DND-41 (cell line): ENCODE data around the gene MUTYH.
"Not testable (repeated sequence)": the region's sequence is repeated elsewhere in the genome, so short reads cannot be mapped to it uniquely, and the experiment has no call there.

Experiments used
- ATAC-seq: fragments of 200-7000 bp; cut with Tn5 transposase; 3 replicates; pipeline ENCODE4 v1.9.1; 2021; ENCODE audit warnings: low read depth; ENCODE audit not compliant: insufficient read depth
- DNase-seq: peaks from one replicate; pipeline ENCODE4 v3.0.0-alpha.2; 2020
- H2AFZ ChIP-seq: 2 replicates; pipeline ENCODE4 v1.6.0; 2012; ENCODE audit warnings: low read depth, low read length
- H3K27ac ChIP-seq: 2 replicates; pipeline ENCODE4 v1.5.1; 2012; ENCODE audit warnings: low read length, inconsistent platforms
- H3K27me3 ChIP-seq: fragments of 200-600 bp; sonication (generic); 2 replicates; pipeline ENCODE4 v1.6.0; 2012; ENCODE audit warnings: low read length, mild to moderate bottlenecking, inconsistent platforms; ENCODE audit not compliant: insufficient read depth, poor library complexity
- H3K36me3 ChIP-seq: 2 replicates; pipeline ENCODE4 v1.5.1; 2012; ENCODE audit warnings: low read length, inconsistent platforms; ENCODE audit not compliant: insufficient read depth
- H3K4me1 ChIP-seq: 2 replicates; pipeline ENCODE4 v1.5.1; 2012; ENCODE audit warnings: mild to moderate bottlenecking, low read length; ENCODE audit not compliant: insufficient read depth
- H3K4me2 ChIP-seq: 2 replicates; pipeline ENCODE4 v1.6.0; 2012; ENCODE audit warnings: mild to moderate bottlenecking, moderate library complexity, low read length, inconsistent platforms; ENCODE audit not compliant: insufficient read depth
- H3K4me3 ChIP-seq, 2 experiments: fragments of 200-600 bp in 1 of 2; shearing (Covaris generic) in 1 of 2; 2 replicates each; pipeline ENCODE4 v1.5.1; 2012 to 2016; ENCODE audit warnings: inconsistent platforms in 2 of 2, low read length in 2 of 2, mild to moderate bottlenecking in 2 of 2, low read depth in 1 of 2, moderate library complexity in 1 of 2
- H3K79me2 ChIP-seq: 2 replicates; pipeline ENCODE4 v1.6.0; 2012; ENCODE audit warnings: low read length, inconsistent platforms; ENCODE audit not compliant: insufficient read depth
- H3K9ac ChIP-seq: 2 replicates; pipeline ENCODE4 v1.6.0; 2012; ENCODE audit warnings: low read depth, mild to moderate bottlenecking, inconsistent platforms, low read length, moderate library complexity
- H3K9me3 ChIP-seq: 2 replicates; pipeline ENCODE4 v1.5.1; 2012; ENCODE audit warnings: low read length, moderate library complexity, mild to moderate bottlenecking, inconsistent platforms; ENCODE audit not compliant: insufficient read depth, severe bottlenecking
- H4K20me1 ChIP-seq: 2 replicates; pipeline ENCODE4 v1.6.0; 2012; ENCODE audit warnings: low read length; ENCODE audit not compliant: insufficient read depth
- EZH2 ChIP-seq: IDR thresholded peaks from 3 replicates; pipeline ENCODE4 v1.6.1; 2012; ENCODE audit warnings: borderline replicate concordance, low read depth, mild to moderate bottlenecking, moderate library complexity, low read length, inconsistent platforms; ENCODE audit not compliant: severe bottlenecking
- TF ChIP-seq, protein P1 (sequence below): IDR thresholded peaks from 2 replicates; pipeline ENCODE4 v1.5.1; 2012; ENCODE audit warnings: borderline replicate concordance, low read length, moderate library complexity, mild to moderate bottlenecking; ENCODE audit not compliant: poor library complexity, severe bottlenecking; ENCODE audit errors: extremely low read depth

The MUTYH gene

GRCh38 chr1:45339789-45340558 lies at the start of gene MUTYH, which contains the start of gene TOE1:
Gene MUTYH (minus strand): TSS chr1:45340440. CDS start chr1:45334505, 5,935 bp downstream.
Gene TOE1 (plus strand): TSS chr1:45340170. CDS start chr1:45340253, 83 bp downstream.
- Histone ChIP-seq H3K4me2 (peak within 1 kb of the TSS; percentile 91), H4K20me1 (peaks cover 23% of the 10 kb centered on the region; the same call in 1 of the 2 replicates), H3K9ac (peak within 1 kb of the TSS; percentile 78), H3K27me3 (no peaks in the 10 kb centered on the region), H3K9me3 (no peaks in the 10 kb centered on the region), H3K36me3 (peaks cover 52% of the 10 kb centered on the region), H3K27ac (peak within 1 kb of the TSS; percentile 91), H2AFZ (peak within 1 kb of the TSS; percentile 86), H3K4me3 (peak within 1 kb of the TSS; percentile 53 to 76), H3K4me1 (peaks cover 30% of the 10 kb centered on the region), H3K79me2 (peaks cover 49% of the 10 kb centered on the region)
- DNase-seq: peak; percentile 97
- peak; percentile 80 for ATAC-seq
- TF ChIP-seq, protein P1, sequence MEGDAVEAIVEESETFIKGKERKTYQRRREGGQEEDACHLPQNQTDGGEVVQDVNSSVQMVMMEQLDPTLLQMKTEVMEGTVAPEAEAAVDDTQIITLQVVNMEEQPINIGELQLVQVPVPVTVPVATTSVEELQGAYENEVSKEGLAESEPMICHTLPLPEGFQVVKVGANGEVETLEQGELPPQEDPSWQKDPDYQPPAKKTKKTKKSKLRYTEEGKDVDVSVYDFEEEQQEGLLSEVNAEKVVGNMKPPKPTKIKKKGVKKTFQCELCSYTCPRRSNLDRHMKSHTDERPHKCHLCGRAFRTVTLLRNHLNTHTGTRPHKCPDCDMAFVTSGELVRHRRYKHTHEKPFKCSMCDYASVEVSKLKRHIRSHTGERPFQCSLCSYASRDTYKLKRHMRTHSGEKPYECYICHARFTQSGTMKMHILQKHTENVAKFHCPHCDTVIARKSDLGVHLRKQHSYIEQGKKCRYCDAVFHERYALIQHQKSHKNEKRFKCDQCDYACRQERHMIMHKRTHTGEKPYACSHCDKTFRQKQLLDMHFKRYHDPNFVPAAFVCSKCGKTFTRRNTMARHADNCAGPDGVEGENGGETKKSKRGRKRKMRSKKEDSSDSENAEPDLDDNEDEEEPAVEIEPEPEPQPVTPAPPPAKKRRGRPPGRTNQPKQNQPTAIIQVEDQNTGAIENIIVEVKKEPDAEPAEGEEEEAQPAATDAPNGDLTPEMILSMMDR: no peak
- no peak for TF ChIP-seq EZH2

- H3K9me3 ChIP-seq: no peaks in the 10 kb centered on the region
- H3K27me3 ChIP-seq: no peaks in the 10 kb centered on the region
- no peak overlapping the region for H3K4me2 ChIP-seq
- TF ChIP-seq, protein P1: no peak
- TF ChIP-seq EZH2: no peak
- H3K4me1 ChIP-seq: no peaks in the 10 kb centered on the region
- no peak for ATAC-seq
- no peak overlapping the region for H2AFZ ChIP-seq
- H4K20me1 ChIP-seq: no peaks in the 10 kb centered on the region
- no peak overlapping the region for H3K9ac ChIP-seq
- no peaks in the 10 kb centered on the region for H3K79me2 ChIP-seq
- H3K36me3 ChIP-seq: no peaks in the 10 kb centered on the region
- no peak overlapping the region for H3K27ac ChIP-seq
- H3K4me3 ChIP-seq: no peak overlapping the region
- DNase-seq: no peak
Measured at GRCh38 chr1:45386219-45386618, 46.0 kb upstream of the MUTYH start.

GRCh38 chr1:45385302-45385701 lies 45.1 kb upstream of the MUTYH start:
- Histone ChIP-seq H4K20me1 (no peaks in the 10 kb centered on the region), H3K27ac (no peak overlapping the region), H3K9me3 (no peaks in the 10 kb centered on the region), H3K27me3 (no peaks in the 10 kb centered on the region), H3K79me2 (no peaks in the 10 kb centered on the region), H3K36me3 (no peaks in the 10 kb centered on the region), H3K9ac (no peak overlapping the region), H3K4me2 (no peak overlapping the region), H3K4me1 (no peaks in the 10 kb centered on the region), H3K4me3 (no peak overlapping the region), H2AFZ (no peak overlapping the region)
- ATAC-seq: no peak
- DNase-seq: no peak
- no peak for TF ChIP-seq EZH2
- TF ChIP-seq, protein P1: no peak

DNA sequence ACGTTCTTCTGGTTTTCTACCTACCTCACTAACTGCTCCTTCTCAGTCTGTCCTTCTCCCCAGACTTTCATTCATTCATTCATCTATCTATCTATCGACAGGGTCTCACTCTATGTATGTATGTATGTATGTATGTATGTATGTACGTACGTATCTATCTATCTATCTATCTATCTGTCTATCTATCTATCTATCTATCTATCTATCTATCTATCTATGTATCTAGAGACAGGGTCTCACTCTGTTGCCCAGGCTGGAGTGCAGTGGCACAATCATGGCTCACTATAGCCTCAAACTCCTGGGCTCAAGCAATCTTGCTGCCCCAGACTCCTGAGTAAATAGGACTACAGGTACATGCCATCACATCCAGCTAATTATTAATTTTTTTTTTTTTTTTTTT lies 44.0 kb upstream of the MUTYH start:
- H4K20me1 ChIP-seq, H3K27me3 ChIP-seq, H3K4me2 ChIP-seq, H3K4me1 ChIP-seq, DNase-seq, H3K4me3 ChIP-seq, H3K9me3 ChIP-seq, H3K27ac ChIP-seq, H3K36me3 ChIP-seq, H3K79me2 ChIP-seq, H2AFZ ChIP-seq, ATAC-seq, H3K9ac ChIP-seq: not testable (repeated sequence)
